Ascending aorta (tissue), 2 donors: Measurements from ENCODE around the gene DCBLD1. TPM values are rescaled to one million over a fixed set of nuclear protein-coding genes. Genes with fewer than 3 reads are reported as not detected.

Experiments
- DNase-seq, 2 donors: peaks; one replicate each; pipeline ENCODE4 v3.0.0-alpha.2; 2019; ENCODE audit warnings: low spot score in 2 of 2
- H3K27ac ChIP-seq, 2 donors: fragments of 200-600 bp; sonication (generic); one replicate each; pipeline ENCODE4 v1.5.1; 2016 to 2017; ENCODE audit warnings: mild to moderate bottlenecking in 1 of 2
- H3K27me3 ChIP-seq: fragments of 200-600 bp; sonication (generic); one replicate; pipeline ENCODE4 v1.5.1; 2017
- H3K36me3 ChIP-seq, 2 donors: fragments of 200-600 bp; sonication (generic); one replicate each; pipeline ENCODE4 v1.5.1; 2016
- H3K4me1 ChIP-seq, 2 donors: fragments of 200-600 bp; sonication (generic); one replicate each; pipeline ENCODE4 v1.5.1; 2016 to 2017; ENCODE audit warnings: mild to moderate bottlenecking in 1 of 2
- H3K4me3 ChIP-seq, 2 donors: fragments of 200-600 bp; sonication (generic); one replicate each; pipeline ENCODE4 v1.5.1; 2016 to 2017; ENCODE audit warnings: mild to moderate bottlenecking in 1 of 2
- H3K9me3 ChIP-seq, 2 donors: fragments of 200-600 bp; sonication (generic); one replicate each; pipeline ENCODE4 v1.5.1; 2016
- CTCF ChIP-seq, 3 experiments: fragments of 200-600 bp in 2 of 3; fragments of 450-650 bp in 1 of 3; sonication (generic) in 2 of 3; IDR thresholded peaks; one replicate each; pipeline ENCODE4 v1.5.1; 2016 to 2019; ENCODE audit warnings: antibody characterized with exemption in 3 of 3, mild to moderate bottlenecking in 1 of 3, moderate library complexity in 1 of 3
- intact Hi-C: fragments of 100-400 bp; cut with DNase I; formaldehyde crosslinking; loops from one replicate; pipeline ENCODE4 v1.15.1; 2023
- total RNA-seq: library from RNA; depleted of rRNA; stranded (reverse); fragments of >200 nt; gene quantifications from one replicate; pipeline ENCODE4 v1.1.0, GENCODE V29; 2016

Gene DCBLD1
- total RNA-seq, 1 donor from 2014 or later, result 0.85 TPM

- no peaks in the 10 kb centered on the region for H3K36me3 ChIP-seq
- no peak overlapping the region for H3K27ac ChIP-seq
- intact Hi-C loops, result no loop called here
- TF ChIP-seq CTCF (IDR thresholded peaks at IDR 0.05), result no peak
- no peaks in the 10 kb centered on the region for H3K9me3 ChIP-seq
- H3K4me1 ChIP-seq, result no peaks in the 10 kb centered on the region
- no peaks in the 10 kb centered on the region for H3K27me3 ChIP-seq
- no peak for DNase-seq
- no peak overlapping the region for H3K4me3 ChIP-seq
These were observed 72.9 kb downstream of the DCBLD1 start for GRCh38 chr6:117555262-117555849.

- Histone ChIP-seq H3K4me3 (no peak overlapping the region), H3K27ac (no peak overlapping the region), H3K27me3 (no peaks in the 10 kb centered on the region), H3K36me3 (peaks cover 0 to under 1% of the 10 kb centered on the region in 2 donors), H3K9me3 (no peaks in the 10 kb centered on the region), H3K4me1 (no peaks in the 10 kb centered on the region)
- DNase-seq, result no peak
- intact Hi-C loops, result loop anchor here (1.0 to 2.0 kb wide), 2 partner anchors 107 to 209 kb away; no protein-coding TSS in a partner anchor
- TF ChIP-seq CTCF (IDR thresholded peaks at IDR 0.05), result peak; percentile 71 to 85 (median 78)
These were observed 73.5 kb downstream of the DCBLD1 start for GRCh38 chr6:117555882-117556498.

GRCh38 chr6:117557951-117558350 is 75.5 kb downstream of the DCBLD1 start:
- Histone ChIP-seq H3K27me3 (no peaks in the 10 kb centered on the region), H3K9me3 (no peaks in the 10 kb centered on the region), H3K4me3 (no peak overlapping the region), H3K4me1 (no peaks in the 10 kb centered on the region), H3K27ac (no peak overlapping the region), H3K36me3 (peaks cover 0 to 8% of the 10 kb centered on the region in 2 donors)
- TF ChIP-seq CTCF (IDR thresholded peaks at IDR 0.05), result no peak
- DNase-seq, result no peak
- intact Hi-C loops, result loop anchor here (2.0 kb wide), 1 partner anchor 211 kb away; no protein-coding TSS in a partner anchor

- Histone ChIP-seq H3K36me3 (peaks cover 5 to 14% of the 10 kb centered on the region in 2 donors), H3K27me3 (no peaks in the 10 kb centered on the region), H3K4me1 (no peaks in the 10 kb centered on the region), H3K9me3 (no peaks in the 10 kb centered on the region), H3K27ac (no peak overlapping the region), H3K4me3 (no peak overlapping the region)
- no peak for DNase-seq
- intact Hi-C loops, result no loop called here
- no peak for TF ChIP-seq CTCF (IDR thresholded peaks at IDR 0.05)
These were observed 76.3 kb downstream of the DCBLD1 start for GRCh38 chr6:117558818-117559217.

GRCh38 chr6:117559299-117559698 is 76.8 kb downstream of the DCBLD1 start:
- no peak overlapping the region for H3K27ac ChIP-seq
- H3K4me1 ChIP-seq, result no peaks in the 10 kb centered on the region
- H3K27me3 ChIP-seq, result no peaks in the 10 kb centered on the region
- intact Hi-C loops, result no loop called here
- H3K9me3 ChIP-seq, result no peaks in the 10 kb centered on the region
- TF ChIP-seq CTCF (IDR thresholded peaks at IDR 0.05), result no peak
- no peak for DNase-seq
- H3K36me3 ChIP-seq, result peaks cover 8 to 16% of the 10 kb centered on the region in 2 donors
- H3K4me3 ChIP-seq, result no peak overlapping the region
